ENCODE measurements around the gene TALDO1.
A peak's percentile ranks its signal among the peaks of the same experiment; 100 is the strongest.

The TALDO1 gene

DNA sequence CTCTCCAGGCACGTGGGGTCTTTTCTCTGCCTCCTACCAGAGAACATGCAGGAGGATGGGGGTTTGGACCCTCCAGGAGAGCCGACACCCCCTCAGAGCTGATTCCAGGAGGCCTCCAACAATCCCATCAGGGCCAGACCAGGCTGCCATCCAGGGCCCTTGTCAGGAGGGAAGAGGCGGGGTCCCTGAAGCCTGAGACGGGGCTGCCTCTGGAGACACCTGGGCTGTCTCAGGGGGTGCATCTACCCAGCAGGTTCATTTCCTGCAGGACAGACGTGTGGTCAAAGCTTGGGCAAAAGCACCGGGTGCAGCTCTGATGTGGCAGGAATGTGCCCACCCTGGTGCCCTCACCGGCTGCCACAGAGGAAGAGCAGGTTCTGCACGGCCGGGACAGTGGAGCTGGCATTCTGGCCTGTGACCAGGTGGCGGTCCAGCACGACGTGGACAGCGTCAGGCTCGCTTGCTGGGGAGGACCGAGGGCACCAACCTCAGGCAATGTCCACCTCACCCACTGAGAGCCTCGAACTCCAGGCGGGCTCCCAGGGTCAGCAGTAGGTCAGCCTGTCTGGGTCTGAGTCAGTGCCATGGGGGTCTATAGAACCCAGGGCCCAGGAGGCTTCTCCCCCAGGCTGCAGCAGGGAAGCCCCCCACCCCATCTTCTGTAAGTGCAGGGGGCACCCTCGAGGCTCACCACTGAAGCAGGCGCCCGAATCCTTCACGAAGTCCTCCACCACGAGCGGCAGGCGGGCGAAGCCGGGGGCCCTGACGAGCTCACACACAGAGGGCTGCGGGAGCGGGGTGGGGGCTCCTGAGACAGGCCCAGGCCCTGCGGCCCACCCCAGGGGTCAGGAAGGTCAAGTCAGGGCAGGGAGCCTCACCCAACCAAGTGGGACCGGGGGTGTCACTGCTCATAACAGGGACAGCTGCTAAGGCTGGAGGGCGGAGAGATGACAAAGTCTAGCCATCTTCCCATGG is 23.7 kb downstream of the TALDO1 start:
- DNase-seq: no peak

DNA sequence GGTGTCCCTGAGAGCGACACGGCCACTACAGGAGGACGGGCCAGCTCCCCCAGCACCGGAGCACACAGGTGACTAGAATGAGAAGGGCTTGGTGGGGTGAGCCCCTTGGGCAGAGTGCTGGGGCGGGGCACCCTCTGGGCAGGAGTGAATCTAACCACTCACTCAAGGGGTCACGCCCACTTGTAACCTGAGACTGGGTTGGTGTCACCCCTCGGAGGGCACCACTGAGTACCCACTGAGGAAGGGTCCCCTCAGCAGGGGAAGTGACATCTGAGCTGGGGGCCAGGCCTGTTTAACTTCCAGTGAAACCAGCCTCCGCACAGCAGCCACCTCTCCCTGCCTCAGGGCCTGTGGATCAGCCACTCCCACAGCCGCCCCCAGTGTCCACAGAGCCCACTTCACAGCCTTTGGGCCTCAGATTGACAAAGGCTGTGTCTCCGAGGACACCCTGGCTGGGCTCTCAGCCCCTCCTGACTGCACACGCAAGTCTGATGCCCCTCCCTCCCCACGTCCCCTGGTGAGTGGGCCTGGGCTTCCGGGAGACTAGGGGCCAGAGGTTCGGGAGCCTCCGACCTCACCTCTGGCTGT is 24.4 kb downstream of the TALDO1 start:
- no peak for DNase-seq

DNA sequence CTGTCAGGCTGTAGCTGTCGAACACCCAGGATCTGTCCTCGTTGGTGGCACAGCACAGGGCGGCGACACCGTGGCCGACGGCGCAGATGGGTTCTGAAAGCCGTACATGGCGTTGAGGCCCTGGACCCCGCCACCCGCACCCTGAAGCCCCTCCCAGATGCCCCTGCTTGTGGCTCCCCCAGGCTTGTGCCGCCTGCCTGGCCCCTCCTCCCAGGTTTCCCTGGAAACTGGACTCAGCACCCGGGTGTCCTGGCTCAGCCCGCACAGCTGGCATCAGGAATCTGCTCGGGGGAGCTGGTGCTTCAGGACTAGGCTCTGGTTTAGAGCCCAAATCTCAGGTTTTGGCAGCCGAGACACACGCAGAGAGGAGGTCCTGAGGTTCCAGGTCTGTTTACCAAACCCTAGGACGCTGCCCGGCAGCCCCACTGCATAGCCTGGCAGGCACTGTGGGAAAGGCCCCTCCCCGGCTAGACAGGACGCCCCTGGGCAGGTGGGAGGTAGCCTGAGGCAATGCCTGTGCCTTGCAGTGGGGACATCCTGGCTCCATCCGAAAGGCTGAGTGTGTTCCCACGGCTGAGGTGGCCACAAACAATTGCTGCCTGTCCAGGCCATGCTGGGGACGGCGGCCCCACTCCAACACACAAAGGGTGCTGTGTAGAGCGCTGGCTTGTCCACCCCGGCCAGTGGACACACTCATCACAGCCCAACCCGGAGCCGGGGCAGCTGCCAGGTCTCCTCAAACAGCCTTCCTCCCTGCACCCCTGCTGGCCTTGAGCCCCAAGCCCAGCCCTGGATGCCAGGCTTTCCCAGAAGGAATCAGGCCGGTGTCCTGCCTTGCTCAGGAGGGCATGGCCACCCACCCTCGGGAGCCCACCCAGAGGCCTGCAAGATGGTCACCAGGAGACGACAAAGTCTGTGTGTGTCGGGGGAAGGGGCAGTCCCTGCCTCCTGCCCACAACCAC is 25.4 kb downstream of the TALDO1 start:
- DNase-seq: no peak

DNA sequence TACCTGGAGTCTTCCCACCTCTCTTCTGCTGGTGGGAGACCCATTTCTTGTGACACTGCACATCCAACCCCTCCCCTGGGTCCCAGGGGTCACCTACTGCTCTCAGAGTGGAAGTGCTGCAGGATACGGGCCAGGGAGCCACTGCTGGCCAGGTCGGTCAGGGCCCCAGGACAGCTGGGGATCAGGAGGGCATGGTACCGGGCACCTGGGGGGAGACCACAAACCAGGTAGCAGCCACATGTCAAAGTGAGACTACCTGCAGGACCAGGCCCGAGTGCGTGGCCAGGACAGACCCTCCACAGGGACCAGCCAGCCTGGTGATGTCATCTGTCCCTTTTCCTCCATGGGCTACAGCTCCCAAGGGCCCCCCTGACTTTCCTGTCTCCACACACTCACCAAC is 26.2 kb downstream of the TALDO1 start:
- no peak for DNase-seq

DNA sequence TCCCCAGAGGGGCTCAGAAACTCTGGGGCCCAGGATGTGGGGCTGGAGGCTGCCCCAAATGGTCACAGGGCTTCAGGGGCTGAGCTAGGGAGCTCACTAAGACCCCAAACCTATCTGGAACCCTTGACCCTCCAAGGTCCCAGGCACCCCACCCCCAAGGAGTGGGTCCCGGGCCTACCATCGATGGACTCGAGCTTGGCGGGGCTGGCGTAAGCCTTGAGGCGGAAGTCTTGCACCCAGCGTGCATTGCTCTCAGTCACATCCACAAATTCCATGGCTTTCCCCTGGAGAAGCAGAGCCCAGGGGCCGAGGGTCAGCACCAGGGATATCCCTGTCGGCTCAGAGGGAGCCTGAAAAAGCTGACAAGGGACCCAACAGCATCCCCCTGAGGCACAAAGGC is 26.6 kb downstream of the TALDO1 start:
- DNase-seq: no peak

DNA sequence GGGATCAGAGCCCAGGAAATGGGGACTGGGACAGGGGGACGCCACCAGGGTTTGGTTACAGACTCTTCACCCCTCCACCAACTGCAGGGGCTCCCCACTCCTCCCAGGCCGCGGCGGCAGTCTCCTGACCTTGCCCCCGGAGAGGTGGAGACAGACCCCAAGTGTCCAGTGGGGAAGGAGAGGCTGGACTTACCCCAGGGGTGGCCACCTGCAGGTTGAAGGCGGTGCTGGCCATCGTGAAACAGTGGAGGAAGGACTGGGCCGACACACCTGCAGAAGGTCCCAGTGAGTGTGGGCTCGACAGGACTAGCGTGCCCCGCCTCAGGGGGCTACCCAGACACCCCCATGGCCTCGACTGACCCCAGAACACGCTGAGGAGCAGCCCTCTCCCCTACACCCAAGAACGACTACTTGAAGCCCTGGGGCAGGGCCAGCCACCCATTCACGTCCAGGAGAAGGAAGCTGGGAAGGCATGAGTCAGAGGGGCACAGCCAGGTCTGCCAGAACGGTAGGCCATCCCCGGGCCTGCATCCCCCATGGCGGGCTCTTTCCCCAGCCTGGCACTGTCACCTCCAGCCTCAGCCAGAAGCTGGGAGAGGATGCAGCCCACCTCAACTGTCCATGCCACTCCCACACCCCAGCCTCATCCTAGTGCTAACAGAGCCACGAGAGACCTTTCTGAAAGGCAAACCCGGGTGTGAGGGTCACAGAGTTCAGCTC is 27.8 kb downstream of the TALDO1 start:
- no peak for DNase-seq

DNA sequence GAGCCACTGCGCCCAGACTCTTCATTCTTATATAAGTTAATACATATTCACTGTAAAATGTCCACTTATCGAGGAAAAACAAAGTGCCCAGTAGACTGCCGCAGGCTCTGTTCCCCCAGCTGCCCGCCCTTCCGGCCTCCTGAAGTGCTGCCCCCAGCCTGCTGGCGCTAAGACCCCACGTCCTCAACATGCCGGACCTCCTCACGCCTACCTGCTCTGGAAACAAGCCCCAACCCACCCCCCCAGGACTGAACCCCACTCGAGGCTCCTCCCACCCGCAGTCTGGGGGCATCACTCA is 28.9 kb downstream of the TALDO1 start:
- no peak for DNase-seq

DNA sequence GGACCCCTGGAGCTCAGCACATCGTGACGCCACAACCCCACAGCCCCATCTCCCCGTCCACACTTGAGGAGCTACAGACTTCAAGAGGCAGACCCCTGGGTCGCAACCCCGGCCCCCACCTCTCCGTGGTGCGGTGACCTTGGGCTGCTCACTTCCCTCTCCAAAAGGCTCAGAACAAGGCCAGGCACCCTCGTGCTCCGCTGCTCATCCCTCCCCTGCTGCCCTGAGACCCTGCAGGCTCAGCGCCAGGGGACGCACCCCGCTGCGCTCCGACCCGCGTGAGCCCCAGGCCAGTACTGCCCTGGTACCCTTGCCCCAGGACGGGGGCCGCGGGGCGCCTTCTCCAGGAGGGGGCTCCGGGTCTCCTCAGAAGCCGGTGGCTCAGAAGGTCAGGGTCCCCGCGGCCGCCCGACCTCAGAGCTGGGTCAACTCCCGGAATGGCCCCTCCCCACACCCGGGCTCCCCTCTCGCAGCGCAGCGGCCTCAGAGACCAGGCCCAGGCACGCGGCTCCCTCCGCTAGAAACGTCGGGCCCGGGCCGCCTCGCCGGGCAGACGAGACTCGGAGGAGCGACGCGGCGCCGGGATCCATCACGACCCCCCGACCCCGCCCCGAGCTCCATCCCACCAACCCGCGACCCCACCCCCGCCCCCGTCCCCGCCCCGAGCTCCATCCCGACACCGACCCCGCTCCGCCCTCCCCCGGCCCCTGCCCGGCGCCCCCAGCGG is 29.5 kb downstream of the TALDO1 start:
- no peak for DNase-seq

DNA sequence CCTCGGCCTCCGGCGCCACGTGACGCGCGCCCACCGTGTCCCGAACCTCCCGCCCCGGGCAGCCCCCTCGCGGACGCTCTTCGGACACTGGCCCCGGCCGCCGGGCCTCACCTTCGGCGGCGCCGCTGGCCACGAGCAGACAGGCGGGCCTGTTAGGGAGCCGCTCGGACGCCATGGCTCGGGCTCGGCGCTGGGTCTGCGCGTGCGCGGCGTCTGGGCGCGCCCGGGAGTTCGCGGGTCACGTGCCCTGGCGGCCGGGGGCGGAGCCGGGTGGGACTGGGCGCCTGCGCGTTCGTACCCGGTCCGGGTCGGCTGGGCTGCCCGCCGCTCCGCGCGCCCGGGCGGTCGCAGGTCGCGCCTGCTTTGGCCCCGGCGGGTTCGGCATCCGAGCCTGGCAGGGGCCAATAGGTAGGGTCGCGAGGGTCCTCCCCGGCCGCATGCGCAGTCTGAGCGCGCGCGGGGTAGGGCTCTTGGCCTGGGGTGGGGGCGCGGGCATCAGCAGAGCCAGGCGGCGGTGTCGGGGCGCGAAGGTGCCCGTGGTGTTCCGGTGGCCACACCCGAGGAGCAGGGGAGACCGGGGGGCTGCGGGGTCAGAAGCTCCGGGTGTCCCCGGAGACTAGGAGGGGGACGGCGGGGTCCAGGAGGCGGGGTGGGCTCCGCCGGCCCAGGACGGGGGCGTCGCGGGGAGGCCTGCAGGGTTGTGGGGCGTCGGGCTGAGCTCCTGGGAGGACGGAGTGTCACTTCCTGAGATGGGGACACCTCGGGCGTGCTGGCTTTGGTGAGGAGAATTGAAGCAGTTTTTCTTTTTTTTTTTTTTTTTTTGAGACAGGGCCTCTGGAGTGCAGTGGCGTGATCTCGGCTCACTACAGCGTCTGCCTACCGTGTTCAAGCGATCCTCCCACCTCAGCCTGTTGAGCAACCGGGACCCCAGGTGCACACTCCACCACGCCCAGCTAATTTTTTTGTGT is 30.3 kb downstream of the TALDO1 start, which contains the start of gene GATD1:
Gene GATD1, minus strand, starts transcription at position 200 of the 968 bp plus-strand sequence. Its CDS starts 25 bp downstream, at position 175.
- DNase-seq: peak; percentile 86 to 94 (median 87)

DNA sequence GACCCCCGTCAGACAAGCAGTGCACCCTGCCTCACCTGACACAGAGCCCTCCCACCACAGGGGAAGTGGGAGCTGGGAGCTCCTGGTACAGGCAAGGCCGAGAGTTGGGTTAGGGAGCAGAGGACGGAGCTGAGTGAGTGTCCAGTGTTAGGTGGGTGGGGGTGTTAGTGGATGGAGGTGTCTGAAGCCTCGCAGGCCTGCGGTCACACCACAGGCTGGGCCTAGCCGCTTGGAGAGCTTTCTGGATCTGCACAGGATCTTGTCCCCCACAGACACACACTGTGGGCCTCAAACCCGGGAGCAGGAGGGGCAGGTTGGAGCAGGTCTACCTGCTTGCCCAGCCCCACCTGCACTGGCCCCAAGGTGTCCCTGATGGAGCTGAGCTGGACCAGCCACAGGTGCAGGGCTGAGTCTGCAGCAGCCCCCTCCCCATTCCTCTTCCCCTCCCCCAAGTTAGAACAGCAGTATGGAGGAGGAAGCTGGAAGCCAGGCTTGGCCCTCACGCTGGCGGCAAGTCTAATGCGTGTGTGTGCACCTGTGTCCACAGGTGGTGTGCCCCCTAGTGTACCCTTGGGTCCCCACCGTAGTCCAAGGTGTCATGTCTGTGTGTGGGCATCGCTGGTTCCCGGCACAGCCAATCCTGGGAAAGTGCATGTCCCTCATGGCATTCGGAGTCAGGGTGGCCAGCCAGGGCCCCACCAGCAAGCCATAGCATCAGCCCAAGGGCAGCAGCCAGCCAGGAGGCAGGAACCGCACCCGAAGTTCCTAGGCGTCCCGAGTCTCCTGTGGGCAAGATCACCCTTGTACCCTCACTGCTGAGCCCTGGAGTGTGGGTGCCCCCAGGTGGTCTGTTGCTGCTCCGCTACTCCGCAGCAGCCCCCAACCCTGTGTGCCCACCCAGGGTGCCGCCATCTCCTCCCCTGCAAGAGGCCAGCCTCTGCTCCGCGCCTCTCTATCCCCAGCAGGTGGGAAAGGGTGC is 32.0 kb downstream of the TALDO1 start:
- DNase-seq: no peak

DNA sequence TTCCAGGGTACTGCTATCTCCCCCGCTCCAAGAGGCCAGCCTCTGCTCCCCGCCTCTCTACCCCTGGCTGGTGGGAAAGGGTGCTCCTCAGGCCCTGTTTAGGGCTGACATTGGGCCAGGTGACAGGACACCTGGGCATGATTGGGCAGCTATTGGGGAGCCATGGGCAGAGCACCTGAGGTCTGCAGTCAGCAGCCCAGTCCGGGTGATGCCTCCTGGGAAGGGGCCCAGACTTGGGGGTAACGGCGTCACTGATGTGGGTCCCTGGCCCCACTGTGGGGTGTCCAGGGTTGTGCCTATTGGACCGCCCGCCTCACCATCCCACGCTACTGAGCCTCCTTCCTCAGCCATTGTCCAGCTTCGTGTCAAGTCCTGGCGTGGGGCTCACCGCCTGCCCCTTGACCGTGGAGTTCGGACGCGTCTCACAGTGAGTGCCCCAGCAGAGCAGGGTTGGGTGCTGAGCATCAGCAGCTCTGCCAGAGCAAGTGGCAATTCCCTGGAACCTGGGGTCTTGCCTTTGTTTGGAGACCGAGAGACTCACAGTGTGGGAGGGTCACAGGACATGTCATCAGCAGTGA is 32.8 kb downstream of the TALDO1 start:
- no peak for DNase-seq

DNA sequence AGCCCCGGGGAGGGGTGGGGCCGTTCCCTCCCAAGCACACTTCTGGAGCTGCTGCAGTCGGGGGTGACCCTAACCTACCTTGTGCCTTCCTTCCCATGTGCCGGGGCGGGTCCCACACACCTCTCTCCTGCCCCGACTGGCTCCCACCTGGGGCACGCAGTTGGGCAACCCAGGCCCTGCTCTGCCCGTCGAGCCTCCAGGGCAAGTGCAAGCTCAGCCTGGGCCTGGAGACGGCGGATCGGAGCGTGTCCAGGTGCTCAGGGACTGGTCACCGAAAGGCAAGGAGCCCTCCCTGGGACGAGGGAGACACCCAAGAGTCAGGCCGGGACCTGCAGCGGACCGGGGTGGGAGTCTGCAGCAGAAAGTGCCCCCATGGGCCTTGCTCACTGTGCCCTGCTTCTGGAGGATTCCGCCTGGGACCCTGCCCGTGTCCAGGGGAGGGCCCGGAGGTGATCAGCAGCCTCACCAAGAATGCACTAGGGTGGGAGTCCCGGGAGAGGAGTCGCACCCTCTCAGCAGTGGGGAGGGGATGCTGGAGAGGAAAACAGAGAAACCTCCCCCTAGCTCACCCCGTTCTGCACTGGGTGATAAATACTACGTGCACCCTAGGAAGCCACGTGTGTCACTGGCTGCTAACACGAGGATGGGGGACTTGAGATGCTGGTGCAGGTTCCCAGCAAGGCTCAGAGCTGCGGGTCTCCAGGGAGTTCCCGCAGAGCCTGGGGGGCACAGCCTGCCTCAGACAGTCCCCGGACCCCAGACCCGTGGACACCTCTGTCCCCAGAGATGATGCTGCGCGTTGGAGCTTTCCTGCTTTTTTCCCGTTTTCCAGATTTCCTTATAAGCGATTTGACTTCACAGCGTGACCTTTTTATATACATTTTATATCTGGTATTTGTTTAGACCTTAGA is 35.3 kb downstream of the TALDO1 start:
- DNase-seq: no peak

DNA sequence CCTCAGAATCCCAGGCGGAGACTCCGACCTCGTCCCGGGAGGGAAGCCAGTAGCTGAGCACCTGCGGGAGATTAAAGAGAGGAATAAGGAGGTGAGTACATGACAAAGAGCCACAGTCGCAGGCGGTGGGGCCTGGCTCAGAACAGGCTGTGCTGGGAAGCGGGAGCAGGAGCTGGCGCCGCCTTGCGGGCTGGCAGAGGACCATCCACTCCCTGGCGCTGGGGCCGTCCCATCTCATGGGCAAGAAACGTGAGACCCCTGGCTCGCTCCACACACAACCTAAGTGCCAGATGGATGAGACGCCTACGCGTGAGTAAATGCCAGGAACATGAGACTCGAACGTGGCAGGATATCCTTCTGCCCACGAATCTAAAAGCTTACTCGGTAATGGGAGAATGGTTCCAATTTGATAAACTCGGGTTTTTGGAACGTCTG is 36.3 kb downstream of the TALDO1 start:
- no peak for DNase-seq

DNA sequence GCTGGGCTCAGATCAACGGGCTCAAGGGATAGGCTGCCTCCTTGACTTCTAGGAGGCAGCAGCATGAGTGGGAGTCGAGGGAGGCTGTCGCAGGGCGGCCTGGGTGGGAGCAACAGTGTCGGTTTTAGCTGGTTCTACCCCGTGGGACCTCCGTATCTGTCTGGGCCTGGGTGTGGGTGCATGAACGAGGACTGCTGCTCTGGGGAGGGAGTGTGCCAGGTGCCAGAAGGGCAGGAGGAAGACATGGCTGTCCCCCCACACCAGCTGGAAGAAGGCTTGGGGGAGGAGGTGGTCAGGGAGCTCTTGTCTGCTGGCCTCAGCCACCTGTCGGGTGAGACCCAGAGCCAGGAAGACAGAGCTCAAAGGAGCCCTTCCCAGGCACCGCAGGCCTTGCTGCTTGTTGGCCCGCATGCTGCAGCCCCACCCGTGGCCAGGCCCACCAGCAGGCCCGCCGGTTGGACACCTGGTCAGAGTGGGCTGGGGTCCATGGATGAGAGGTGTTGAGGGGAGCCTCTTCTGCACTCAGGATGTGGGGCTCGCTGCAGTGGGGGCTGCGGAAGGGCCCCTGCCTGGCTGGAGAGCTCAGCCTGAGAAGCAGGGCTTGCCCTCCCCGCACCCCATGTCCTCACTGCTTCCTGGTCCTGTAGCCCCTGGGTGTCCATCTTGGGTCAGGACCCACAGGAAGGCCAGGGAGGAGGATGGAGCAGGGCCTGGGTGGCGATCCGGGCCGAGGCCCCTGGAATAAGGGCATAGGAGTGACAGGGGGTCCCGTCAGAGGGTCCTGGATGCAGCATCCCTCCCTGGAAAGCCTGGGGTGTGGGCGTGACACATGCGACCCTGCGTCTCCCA is 39.2 kb downstream of the TALDO1 start:
- DNase-seq: no peak

DNA sequence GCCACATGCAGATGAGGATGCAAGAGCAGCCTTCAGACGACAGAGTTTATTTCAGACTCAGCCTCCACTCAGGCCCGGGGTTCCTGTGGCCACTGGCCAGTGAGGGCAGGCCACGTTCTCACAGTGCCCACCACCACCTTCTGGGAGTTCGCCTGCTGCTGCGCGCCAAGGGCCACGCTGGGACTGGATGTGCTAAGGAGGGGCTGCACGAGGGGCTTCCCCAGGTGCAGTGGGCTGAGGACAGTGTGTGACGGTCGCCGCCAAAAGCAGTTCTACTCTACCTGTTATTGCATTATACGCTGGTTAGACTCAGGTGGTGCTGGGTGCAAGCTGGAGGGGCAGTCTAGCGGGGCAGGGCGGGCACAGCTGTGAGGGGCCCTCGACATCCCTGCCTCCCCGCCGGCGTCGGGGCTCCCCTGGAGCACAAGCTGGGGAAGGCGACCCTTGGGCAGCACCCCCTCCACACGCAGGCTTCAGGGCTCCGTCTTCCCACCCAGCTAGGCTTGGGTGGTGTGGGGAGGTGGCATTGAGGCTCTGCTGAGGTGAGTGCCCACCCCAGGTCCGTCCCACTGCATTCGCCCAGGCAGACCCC is 39.9 kb downstream of the TALDO1 start:
- no peak for DNase-seq

DNA sequence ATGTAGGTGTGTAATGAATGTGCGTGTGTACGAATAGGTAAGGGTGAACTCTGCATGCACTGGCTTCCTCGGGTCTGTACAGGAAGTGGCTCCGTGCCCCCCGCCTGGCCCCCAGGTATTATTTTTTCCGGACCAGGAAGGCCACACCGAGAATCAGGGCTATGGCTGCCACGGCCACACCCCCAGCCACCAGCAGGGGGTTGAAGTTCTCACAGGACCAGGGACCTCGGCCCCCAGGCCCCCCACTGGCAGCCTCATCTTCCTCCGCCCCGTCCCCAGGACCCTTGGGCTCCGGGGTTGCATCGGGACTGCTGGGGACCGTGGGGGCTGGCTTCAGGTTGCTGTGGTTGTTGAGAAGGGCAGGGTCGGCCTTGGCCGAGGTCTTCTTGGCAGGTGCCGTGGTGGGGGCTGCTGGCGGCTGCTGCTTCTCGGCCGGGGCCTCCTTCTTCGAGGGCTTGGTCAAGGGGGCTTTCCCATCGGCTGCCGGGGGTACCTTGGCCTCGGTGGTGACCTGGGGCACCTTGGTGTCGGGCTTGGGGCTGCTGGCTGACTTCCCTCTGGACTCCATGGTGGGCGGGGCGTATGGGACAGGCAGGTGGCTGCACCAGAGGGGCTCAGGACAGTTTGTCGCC is 40.9 kb downstream of the TALDO1 start:
- no peak for DNase-seq

Measured in activated naive CD4-positive, alpha-beta T cell (primary cell).